Vagina (tissue), 2 donors: ENCODE measurements around the gene SPAG17.
A peak's percentile ranks its signal among the peaks of the same experiment; 100 is the strongest.

Experiments used
- POLR2A ChIP-seq, 2 donors: fragments of 450-650 bp; IDR thresholded peaks; one replicate each; pipeline ENCODE4 v1.6.1; 2017; ENCODE audit warnings: antibody characterized with exemption in 2 of 2, mild to moderate bottlenecking in 2 of 2, moderate library complexity in 2 of 2
- TF ChIP-seq, protein P1 (sequence below), 3 experiments: fragments of 450-650 bp in 2 of 3; fragments of 200-600 bp in 1 of 3; sonication (generic) in 1 of 3; IDR thresholded peaks; one replicate each; pipeline ENCODE4 v1.5.1; 2017 to 2019; ENCODE audit warnings: antibody characterized with exemption in 3 of 3, mild to moderate bottlenecking in 2 of 3, moderate library complexity in 2 of 3

DNA sequence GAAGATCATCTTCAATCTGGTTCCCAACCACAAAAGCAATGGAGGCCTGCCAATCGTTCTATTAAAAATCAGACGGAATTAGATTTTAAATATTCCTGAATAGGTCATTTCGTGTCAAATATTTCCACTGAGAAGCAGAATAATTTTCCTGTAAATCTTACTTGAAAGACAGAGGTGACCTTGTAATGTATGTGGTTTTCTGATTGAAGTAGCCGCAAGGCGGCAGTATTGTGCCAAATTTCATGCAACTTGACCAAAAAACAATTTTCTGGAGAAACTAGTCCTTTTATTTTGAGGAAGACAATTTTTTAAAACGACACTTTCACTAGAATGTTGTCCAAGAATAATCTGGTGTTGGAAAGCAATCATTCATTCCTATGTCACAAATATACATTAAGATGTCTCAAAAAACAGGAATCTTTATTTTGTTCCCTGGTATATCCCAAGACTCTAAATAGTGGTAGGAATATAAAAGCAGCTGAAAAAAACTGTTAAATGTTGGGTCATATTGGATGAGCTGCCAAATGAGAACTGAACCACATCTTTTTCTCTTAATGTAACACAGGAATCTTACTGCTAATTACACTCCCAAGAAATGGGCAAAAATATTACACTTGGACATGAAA is 33.6 kb downstream of the SPAG17 start:
- TF ChIP-seq, protein P1, sequence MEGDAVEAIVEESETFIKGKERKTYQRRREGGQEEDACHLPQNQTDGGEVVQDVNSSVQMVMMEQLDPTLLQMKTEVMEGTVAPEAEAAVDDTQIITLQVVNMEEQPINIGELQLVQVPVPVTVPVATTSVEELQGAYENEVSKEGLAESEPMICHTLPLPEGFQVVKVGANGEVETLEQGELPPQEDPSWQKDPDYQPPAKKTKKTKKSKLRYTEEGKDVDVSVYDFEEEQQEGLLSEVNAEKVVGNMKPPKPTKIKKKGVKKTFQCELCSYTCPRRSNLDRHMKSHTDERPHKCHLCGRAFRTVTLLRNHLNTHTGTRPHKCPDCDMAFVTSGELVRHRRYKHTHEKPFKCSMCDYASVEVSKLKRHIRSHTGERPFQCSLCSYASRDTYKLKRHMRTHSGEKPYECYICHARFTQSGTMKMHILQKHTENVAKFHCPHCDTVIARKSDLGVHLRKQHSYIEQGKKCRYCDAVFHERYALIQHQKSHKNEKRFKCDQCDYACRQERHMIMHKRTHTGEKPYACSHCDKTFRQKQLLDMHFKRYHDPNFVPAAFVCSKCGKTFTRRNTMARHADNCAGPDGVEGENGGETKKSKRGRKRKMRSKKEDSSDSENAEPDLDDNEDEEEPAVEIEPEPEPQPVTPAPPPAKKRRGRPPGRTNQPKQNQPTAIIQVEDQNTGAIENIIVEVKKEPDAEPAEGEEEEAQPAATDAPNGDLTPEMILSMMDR (IDR thresholded peaks at IDR 0.05): peak; percentile 19 to 62 (median 43)
- TF ChIP-seq POLR2A (IDR thresholded peaks at IDR 0.05): no peak
